ENCODE results near the gene TNFRSF12A. TPM values are rescaled to one million over a fixed set of nuclear protein-coding genes. Genes with fewer than 3 reads are reported as not detected.

TNFRSF12A gene
- total RNA-seq, result 229 TPM
- long read RNA-seq, transcript TNFRSF12A-203 (3 exons, 1,678 nt), result minor isoform, 13 of 422 reads
- long read RNA-seq, transcript TNFRSF12A-201 (4 exons, 1,033 nt), result major isoform, 374 of 422 reads
- long read RNA-seq, transcript TNFRSF12A-202 (3 exons, 881 nt), result minor isoform, 9 of 422 reads
- long read RNA-seq, partial matches to known transcripts, result 13 of 422 reads
- long read RNA-seq, other reads (novel, unspliced or antisense), result 13 of 422 reads

GRCh38 chr16:3020247-3020603 lies at the start of gene TNFRSF12A:
Gene TNFRSF12A, plus strand, starts transcription at chr16:3020368. Its CDS starts 30 bp downstream, at chr16:3020398.
- DNase-seq (ENCODE audit: low spot score), result peak; percentile 93
- intact Hi-C loops (cut with DNase I), result loop anchor here (2.0 kb wide), 1 partner anchor 15 kb away; no protein-coding TSS in a partner anchor

DNA sequence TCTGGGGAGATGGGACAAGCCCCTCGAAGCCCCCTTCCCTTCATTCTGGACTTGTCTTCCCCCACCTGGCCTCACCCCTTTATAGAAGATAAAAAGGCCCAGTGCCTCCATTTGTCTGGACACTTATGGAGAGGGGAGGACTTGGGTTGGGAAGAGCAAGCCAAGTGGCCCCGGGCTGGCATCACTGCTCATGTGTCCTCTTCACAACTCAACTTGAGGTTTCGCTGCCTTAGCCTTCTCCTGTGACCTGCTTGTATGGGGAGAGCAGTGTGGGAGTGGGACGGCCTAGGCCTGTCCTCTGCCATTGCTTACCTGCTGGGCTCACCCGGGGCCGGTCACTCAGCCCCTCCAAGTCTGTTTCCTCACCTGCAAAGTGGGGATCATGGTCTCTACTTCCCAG lies 49.6 kb upstream of the TNFRSF12A start:
- intact Hi-C loops (cut with DNase I), result no loop called here
- DNase-seq (ENCODE audit: low spot score), result no peak

DNA sequence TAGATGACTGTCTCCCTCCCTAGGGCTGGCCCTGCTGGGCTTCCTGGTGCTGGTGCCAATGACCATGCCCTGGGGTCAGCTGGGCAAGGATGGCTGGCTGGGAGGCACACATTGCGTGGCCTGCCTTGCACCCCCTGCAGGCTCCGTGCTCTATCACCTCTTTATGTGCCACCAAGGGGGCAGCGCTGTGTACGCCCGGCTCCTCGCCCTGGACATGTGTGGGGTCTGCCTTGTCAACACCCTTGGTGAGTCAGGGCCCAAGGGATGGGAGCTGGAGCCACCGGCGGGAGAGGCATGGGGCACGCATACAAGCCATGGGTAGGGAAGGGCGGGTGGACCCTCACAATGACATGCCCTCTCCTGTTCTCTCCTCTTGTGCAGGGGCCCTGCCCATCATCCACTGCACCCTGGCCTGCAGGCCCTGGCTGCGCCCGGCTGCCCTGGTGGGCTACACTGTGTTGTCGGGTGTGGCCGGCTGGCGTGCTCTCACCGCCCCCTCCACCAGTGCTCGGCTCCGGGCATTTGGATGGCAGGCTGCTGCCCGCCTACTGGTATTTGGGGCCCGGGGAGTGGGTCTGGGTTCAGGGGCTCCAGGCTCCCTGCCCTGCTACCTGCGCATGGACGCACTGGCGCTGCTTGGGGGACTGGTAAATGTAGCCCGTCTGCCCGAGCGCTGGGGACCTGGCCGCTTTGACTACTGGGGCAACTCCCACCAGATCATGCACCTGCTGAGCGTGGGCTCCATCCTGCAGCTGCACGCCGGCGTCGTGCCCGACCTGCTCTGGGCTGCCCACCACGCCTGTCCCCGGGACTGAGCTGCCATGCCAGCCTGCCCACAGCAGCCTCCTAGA lies 48.8 kb upstream of the TNFRSF12A start:
- intact Hi-C loops (cut with DNase I), result no loop called here
- DNase-seq (ENCODE audit: low spot score), result no peak

DNA sequence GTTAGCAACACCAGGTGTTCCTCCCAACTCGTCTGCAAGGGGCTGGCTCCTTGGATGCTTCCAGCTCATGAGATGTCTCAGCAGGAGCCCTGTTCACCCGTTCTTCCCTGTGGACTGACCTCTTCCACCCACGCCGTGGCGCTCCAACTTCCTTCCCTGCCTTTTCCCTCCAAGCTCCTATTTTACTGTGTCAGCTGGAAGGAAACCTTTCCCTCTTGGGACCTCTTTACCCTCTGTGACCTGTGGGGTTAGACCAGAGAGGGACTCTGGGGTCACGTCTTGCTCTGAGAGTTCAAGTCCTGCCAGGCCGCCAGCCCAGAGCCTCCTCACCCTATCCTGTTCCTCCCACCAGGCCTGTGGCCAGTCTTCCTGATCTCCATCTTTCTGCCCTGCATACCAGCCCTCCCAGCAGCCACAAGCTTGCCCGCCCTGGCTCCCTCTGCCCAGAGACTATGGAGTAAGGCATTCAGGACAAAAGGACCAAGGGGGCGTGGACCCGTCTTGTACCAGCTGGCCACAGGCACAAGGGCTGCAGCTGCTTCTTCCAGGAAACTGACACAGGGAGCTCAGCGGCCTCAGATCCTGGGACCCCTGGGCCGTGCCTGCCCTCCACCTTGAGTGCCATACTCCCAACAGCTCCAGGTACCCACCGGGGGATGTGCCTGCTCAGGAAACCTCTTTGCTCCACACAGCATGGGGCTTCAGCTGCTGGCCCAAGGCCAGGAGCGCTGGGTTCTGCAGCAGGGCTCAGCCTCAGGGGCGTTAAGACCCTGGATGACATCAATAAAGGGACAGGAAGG lies 48.0 kb upstream of the TNFRSF12A start:
- DNase-seq (ENCODE audit: low spot score), result no peak
- intact Hi-C loops (cut with DNase I), result no loop called here

DNA sequence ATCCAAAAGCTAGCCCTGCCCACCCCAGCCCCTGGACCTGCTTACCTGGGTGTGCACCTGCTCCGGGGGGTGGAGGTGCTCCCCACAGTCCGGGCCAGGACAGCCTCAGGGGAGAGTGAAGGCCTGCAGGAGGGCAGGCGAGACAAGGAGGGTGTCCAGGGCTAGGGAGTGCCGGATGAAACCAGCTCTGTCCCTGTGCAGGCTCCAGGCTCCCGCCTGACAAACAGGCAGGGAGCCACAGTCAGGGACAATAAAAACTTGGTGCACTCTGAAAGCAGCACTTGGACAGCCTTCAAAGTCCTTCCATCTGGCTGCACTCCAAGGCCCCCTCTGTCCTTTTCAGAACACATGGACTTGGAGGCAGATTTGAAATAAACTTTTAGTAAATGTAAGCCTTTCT lies 47.1 kb upstream of the TNFRSF12A start:
- intact Hi-C loops (cut with DNase I), result no loop called here
- DNase-seq (ENCODE audit: low spot score), result no peak

DNA sequence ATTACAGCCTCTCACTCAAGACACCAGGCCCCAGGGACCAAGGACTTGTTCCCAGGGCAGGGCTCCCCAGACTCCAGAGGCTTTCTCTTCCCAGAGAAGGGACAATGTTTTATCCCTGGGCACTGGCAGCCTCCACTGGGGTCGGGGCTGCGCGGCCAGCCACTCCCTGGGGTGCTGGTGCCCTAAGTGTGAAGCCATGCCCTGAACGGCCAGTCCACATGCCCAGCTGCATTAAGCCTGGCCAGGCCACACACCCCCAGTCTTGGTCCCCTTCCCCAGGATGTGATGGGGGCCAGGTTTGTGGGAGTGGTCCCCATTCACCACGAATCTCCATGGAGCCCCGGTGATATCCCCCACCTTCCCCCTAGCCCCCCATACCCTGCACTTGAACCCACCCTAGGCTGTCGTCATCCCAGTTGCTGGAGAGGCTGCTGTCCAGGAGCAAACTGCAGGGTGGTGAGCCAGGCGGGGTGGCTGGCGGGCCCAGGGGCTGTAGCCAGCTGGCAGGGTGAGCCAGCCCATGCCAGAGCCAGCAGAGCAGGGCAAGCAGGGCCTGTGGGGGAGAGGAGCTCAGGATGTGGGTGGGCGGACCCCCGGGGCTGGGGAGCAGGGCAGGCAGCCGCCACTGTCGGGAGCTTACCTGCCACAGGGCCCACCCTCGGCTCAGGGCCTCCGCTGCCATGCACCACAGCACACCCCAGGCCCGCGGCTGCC lies 46.4 kb upstream of the TNFRSF12A start:
- intact Hi-C loops (cut with DNase I), result no loop called here
- no peak for DNase-seq (ENCODE audit: low spot score)

- DNase-seq (ENCODE audit: low spot score), result no peak
- intact Hi-C loops (cut with DNase I), result no loop called here
Measured at GRCh38 chr16:2974319-2975056, 45.7 kb upstream of the TNFRSF12A start.

DNA sequence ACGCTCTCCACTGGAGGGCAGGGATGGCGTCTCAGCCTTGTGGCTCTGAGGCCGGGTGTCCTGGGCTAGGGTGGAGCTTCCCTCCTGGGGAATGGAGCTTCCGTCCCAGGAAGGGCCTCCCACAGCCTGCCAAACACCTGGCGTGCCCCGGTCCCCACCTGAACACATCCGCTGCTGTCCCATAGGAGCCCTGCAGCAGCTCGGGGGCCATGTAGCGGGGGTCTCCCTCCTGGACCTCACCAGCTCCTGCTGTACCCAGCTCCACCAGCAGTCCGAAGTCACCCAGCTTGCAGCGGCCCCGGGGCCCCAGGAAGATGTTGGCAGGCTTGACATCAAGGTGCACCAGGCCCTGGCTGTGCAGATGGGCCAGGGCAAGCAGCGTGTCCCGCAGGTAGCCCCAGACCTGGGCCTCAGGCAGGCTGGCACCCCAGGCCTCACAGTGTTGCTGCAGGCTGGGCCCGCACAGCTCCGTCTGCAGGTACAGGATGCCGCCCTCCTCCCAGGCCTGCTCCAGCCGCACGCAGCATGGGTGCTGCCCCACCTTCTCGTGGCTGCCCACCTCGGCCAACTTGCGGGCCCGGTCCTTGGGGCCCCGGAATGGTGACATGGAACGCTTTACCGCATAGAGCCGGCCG lies 44.9 kb upstream of the TNFRSF12A start:
- no peak for DNase-seq (ENCODE audit: low spot score)
- intact Hi-C loops (cut with DNase I), result no loop called here

DNA sequence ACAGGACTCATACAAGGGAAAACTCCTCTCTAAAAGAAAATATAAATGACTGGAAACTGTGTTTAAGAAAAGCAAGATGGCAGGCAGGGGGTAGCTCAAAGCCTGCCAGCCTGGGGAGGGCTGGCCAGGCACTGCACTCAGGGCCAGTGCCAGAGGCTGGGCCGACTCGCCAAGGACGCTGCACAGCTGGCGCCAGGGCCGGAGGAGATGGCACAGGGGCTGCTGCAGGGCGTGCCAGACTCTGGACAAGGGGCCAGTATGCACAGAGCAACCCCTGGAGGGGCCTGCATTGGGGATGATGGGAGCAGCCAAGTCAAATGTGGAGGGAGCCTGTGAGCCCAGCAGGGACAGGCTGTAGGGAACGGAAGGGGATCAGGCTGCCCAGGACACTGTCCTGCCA lies 44.0 kb upstream of the TNFRSF12A start:
- intact Hi-C loops (cut with DNase I), result no loop called here
- DNase-seq (ENCODE audit: low spot score), result no peak

DNA sequence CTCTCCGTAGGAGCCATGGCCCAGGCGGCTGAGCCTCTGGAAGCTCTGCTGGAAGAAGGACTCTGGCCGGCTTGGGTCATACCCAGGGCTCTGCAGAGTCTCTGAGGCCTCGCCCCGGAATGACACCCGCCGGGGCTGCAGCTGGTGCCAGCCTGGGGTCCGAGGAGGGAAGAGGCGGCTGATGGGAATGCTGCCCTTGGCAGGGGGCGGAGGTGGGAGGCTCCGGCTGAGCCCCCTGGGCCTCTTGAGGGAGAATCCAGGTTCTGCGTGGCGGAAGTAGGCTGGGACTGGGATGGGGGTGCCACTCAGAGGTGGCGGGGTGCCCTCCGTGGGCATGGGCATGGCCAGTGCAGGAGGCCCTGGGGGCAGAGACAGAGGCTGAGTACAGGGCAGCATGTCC lies 43.5 kb upstream of the TNFRSF12A start:
- DNase-seq (ENCODE audit: low spot score), result no peak
- intact Hi-C loops (cut with DNase I), result no loop called here

DNA sequence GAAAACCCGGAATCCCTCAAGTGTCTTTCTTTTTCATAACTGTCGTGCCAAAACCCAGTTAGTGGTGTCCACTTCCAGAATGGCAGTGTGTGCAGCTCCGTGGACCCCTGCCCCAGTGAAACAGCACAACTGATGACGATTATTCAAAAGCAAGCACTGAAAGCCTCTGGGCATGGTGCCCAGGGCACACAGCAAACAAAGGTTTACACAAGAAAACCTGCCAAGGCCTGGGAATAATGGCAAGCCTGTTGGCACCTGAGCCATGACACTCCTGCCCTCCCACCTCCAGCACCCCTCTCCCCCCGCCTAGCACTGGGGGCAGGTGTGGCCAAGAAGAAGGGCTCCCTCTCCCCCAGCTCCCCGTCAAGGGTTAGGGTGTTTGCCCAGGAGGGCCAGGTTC lies 42.7 kb upstream of the TNFRSF12A start:
- intact Hi-C loops (cut with DNase I), result no loop called here
- no peak for DNase-seq (ENCODE audit: low spot score)

DNA sequence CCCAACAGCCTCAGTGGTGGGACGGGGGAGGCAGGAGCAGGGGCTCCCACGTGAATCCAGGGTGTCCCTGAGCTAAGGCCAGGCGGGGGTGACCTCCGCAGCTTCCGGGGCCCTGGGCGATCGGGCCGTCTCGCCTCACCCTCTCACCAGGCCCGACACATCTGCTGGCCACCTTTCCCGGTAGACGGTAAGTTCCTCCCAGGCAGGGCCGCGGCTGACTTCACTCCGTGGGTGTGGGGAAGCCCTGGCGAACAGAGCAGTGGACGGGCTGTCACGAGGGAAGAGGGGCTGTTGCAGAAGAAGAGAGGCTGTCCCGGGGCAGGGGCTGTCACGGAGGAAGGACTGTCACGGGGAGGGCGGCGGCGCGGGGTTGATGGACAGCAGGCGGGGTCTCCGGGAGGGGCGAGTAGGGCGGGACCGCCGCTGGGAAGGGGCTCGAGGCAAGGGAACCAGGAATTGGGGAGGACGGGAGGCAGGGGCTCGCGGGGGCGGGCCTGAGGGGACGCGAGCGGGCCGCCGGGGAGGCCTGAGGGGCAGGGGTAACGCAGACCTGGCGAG lies 40.4 kb upstream of the TNFRSF12A start:
- intact Hi-C loops (cut with DNase I), result no loop called here
- DNase-seq (ENCODE audit: low spot score), result no peak

DNA sequence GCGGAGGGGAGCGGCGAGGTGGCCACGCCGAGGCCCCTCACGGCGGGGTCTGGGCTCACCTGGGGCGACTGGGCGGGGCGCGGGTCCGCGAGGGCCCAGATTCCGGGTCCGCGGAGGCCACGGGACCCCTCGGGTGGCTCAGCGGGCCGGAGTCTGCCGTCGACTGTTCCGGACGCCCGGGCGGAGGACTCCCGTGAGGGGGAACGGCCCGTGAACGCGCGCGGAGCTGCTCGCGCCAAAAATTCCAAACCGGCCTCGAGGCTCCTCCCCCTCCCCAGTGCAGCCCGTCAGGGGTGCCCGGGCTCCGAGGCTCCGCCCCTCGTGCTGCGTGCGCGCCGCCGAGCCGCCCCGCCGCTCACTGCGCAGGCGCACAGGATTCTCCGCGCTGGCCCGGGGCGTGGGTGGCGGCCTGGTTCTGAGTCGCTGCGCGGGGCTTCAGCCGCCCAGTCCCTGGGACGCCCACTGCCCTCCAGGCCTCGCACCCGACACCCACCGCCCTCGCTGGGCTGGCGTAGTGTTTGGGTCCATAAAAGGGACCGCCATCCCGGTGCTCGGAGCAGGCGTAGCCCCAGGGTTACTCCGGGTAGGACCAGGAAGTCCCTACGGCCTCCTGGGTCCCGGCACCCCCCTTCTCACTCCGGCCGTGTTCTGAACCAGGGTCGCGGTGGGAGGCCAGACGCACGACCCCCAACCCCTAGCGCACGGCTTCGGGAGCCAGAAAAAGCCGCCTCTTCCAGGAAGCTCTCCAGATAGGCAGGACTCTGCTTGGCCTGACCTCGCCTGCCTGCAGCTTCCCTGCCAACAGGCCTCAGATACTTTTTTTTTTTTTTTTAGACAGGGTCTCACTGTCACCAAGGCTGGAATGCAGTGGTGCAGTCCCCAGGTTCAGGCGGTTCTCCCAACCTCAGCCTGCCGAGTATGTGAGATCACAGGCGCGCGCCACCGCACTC lies 39.7 kb upstream of the TNFRSF12A start, which contains the start of gene PKMYT1:
PKMYT1 (minus strand) TSS at position 220 of the 950 bp plus-strand sequence. CDS start 789 bp downstream, outside the sequence.
- intact Hi-C loops (cut with DNase I), result no loop called here
- peak; percentile 97 for DNase-seq (ENCODE audit: low spot score)

- DNase-seq (ENCODE audit: low spot score), result no peak
- intact Hi-C loops (cut with DNase I), result no loop called here
Measured at GRCh38 chr16:2981177-2981898, 38.8 kb upstream of the TNFRSF12A start.

GRCh38 chr16:2981899-2982250 lies 38.3 kb upstream of the TNFRSF12A start:
- no peak for DNase-seq (ENCODE audit: low spot score)
- intact Hi-C loops (cut with DNase I), result no loop called here

DNA sequence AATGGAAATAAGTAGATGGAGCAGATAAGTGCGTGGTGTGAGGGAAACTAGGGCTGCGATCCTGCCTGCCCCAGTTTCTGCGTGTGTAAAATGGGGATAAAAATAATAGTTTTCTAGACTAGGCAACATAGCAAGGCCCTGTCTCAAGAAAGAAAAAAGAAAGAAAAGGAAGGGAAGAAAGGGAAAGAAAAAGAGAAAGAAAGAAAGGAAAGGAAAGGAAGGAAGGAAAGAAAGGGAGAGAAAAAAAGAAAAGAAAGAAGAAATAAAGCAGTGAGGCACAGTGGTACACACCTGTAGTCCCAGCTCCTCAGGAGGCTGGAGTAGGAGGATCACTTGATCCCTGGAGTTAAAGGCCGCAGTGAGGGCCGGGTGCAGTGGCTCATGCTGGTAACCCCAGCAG lies 37.8 kb upstream of the TNFRSF12A start:
- DNase-seq (ENCODE audit: low spot score), result no peak
- intact Hi-C loops (cut with DNase I), result no loop called here

GRCh38 chr16:2983706-2984136 lies 36.4 kb upstream of the TNFRSF12A start:
- DNase-seq (ENCODE audit: low spot score), result peak; percentile 91

More at GRCh38 chr16:2983706-2984136, 36.4 kb upstream of the TNFRSF12A start:
- intact Hi-C loops (cut with DNase I), result no loop called here
